HAP-1 (cell line): ENCODE results near the gene POLR2E.

Source experiments
- DNase-seq, 2 experiments: peaks; one replicate each; pipeline ENCODE4 v3.0.0-alpha.2; 2016 to 2020; ENCODE audit warnings: low spot score in 2 of 2
- H3K27me3 ChIP-seq: fragments of 250-450 bp; sonication (Bioruptor Pico); 2 replicates; pipeline ENCODE4 v1.5.1; 2020; ENCODE audit warnings: low read depth, mild to moderate bottlenecking, moderate library complexity
- H3K36me3 ChIP-seq: fragments of 250-450 bp; sonication (Bioruptor Pico); replicated peaks from 2 replicates; pipeline ENCODE4 v1.5.1; 2020; ENCODE audit warnings: mild to moderate bottlenecking
- H3K4me1 ChIP-seq: fragments of 250-450 bp; sonication (Bioruptor Pico); 2 replicates; pipeline ENCODE4 v1.5.1; 2020; ENCODE audit warnings: mild to moderate bottlenecking
- H3K4me3 ChIP-seq: fragments of 250-450 bp; sonication (Bioruptor Pico); 2 replicates; pipeline ENCODE4 v1.5.1; 2020; ENCODE audit warnings: mild to moderate bottlenecking, moderate library complexity
- H3K9me3 ChIP-seq: fragments of 250-450 bp; sonication (Bioruptor Pico); 2 replicates; pipeline ENCODE4 v1.5.1; 2020; ENCODE audit warnings: mild to moderate bottlenecking, moderate library complexity
- in situ Hi-C: fragments of 300-500 bp; cut with MboI; formaldehyde crosslinking; loops from 3 replicates; pipeline ENCODE4 v1.14.3; 2020; ENCODE audit warnings: low sequenced_read_pairs, inconsistent platforms, mixed read lengths

Gene POLR2E

DNA sequence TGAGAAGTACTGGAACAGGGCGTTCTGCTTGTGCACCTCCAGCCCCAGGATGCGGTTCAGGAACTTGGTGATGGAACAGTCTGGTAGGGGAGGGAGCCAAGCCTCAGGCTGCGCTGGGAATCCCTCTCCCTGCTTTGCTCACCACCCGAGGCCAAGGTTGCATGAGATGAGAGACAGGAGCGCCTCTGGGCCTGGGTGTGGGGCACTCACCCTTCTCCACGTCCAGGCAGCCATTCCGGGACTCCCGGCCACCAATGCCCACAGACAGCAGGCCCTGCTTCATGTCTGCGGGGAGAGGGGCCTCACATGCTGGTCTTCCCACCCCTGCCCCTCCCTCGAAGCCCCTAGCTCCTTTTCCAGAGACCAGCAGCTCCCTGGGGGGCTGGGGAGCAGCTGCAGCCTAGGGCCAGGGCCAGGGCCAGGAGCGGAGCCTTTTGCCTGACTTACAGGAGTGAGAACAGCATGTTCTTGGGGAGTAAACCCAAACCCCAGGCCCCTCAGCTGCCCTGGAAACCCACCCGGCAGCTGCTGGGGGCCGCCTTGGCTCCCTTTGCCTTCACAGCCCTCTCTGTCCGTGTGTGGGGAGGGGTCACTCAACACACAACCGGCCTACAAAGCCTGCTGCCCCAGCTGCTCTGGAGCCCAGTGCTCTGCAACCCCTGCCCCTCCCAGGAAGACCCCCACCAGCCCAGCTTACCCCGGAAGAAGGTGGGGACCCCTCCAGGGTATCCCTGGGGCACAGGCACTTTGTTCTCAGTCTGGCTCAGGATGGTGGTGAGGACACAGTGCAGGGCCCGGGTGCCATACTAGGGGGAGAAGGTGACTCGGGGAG, 15.8 kb upstream of the POLR2E start:
- H3K9me3 ChIP-seq, result no peaks in the 10 kb centered on the region
- H3K36me3 ChIP-seq, result peaks cover 48% of the 10 kb centered on the region
- no peaks in the 10 kb centered on the region for H3K27me3 ChIP-seq
- H3K4me3 ChIP-seq, result no peak overlapping the region
- in situ Hi-C loops, result no loop called here
- peaks cover 5% of the 10 kb centered on the region; the same call in 1 of the 2 replicates for H3K4me1 ChIP-seq
- no peak for DNase-seq

DNA sequence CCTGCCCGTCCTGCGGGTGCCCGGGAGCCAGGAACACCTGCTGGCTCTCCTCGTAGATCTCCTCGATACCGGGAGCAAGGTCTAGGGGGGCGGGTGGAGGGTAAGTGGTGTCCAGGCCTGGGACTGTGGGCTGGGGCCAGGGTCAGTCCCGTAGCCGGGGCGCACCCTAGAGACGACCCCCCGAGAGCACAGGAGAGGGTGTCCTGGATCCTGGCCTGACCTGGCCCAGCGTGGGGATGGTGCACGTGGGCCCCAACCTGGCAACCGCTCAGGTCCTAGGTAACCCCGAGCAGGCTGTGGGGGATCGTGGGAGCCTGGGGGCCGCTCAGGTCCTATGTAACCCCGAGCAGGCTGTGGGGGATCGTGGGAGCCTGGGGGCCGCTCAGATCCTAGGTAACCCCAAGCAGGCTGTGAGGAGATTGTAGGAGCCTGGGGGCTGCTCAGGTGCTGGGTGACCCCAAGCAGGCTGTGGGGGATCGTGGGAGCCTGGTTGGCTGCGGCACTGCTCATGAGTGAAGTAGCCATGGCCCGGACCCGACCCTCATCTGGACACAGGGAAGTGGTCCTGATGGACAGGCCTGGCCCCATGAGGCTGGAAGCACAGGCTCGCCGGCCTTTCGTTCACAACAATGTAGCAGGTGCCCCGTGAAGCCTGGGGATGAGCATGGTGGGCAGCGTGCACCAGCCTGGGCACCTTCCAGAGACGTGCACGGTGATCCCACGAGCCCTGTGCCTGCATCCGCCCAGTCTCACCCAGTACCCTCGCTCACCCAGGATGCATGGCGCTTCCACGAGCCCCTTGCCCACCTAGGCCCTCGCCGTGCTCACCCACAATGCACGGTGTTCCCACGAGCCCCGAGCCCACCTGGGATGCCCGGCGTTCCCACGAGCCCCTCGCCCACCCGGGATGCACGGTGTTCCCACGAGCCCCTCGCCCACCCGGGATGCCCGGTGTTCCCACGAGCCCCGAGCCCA, 14.8 kb upstream of the POLR2E start:
- Histone ChIP-seq H3K36me3 (peaks cover 48% of the 10 kb centered on the region), H3K4me1 (peaks cover 5% of the 10 kb centered on the region; the same call in 1 of the 2 replicates), H3K9me3 (no peaks in the 10 kb centered on the region), H3K4me3 (no peak overlapping the region), H3K27me3 (no peaks in the 10 kb centered on the region)
- no peak for DNase-seq
- in situ Hi-C loops, result loop anchor here (5.0 kb wide), 1 partner anchor 92 kb away; no protein-coding TSS in a partner anchor

- H3K36me3 ChIP-seq, result peaks cover 43% of the 10 kb centered on the region
- no peak for DNase-seq
Observed at GRCh38 chr19:1109032-1109551, 13.9 kb upstream of the POLR2E start.

GRCh38 chr19:1108291-1109031, 13.3 kb upstream of the POLR2E start:
- peaks cover under 1% of the 10 kb centered on the region; the same call in 1 of the 2 replicates for H3K4me1 ChIP-seq
- H3K4me3 ChIP-seq, result no peak overlapping the region
- peaks cover 37% of the 10 kb centered on the region for H3K36me3 ChIP-seq
- in situ Hi-C loops, result loop anchor here (5.0 kb wide), 1 partner anchor 94 kb away; no protein-coding TSS in a partner anchor
- no peaks in the 10 kb centered on the region for H3K9me3 ChIP-seq
- no peak for DNase-seq
- H3K27me3 ChIP-seq, result no peaks in the 10 kb centered on the region

More at GRCh38 chr19:1109032-1109551, 13.9 kb upstream of the POLR2E start:
- H3K9me3 ChIP-seq, result no peaks in the 10 kb centered on the region
- in situ Hi-C loops, result loop anchor here (5.0 kb wide), 1 partner anchor 93 kb away; no protein-coding TSS in a partner anchor
- H3K4me1 ChIP-seq, result peaks cover 5% of the 10 kb centered on the region; the same call in 1 of the 2 replicates
- H3K4me3 ChIP-seq, result no peak overlapping the region
- H3K27me3 ChIP-seq, result no peaks in the 10 kb centered on the region

GRCh38 chr19:1107661-1108261, 12.6 kb upstream of the POLR2E start:
- H3K4me3 ChIP-seq, result no peak overlapping the region
- H3K27me3 ChIP-seq, result no peaks in the 10 kb centered on the region
- in situ Hi-C loops, result loop anchor here (5.0 kb wide), 1 partner anchor 95 kb away; no protein-coding TSS in a partner anchor
- H3K9me3 ChIP-seq, result no peaks in the 10 kb centered on the region
- H3K36me3 ChIP-seq, result peaks cover 33% of the 10 kb centered on the region
- H3K4me1 ChIP-seq, result peaks cover 1% of the 10 kb centered on the region; the same call in 1 of the 2 replicates
- no peak for DNase-seq

GRCh38 chr19:1106841-1107660, 11.9 kb upstream of the POLR2E start:
- no peak for DNase-seq
- Histone ChIP-seq H3K4me1 (peaks cover 5% of the 10 kb centered on the region; the same call in 1 of the 2 replicates), H3K4me3 (no peak overlapping the region), H3K9me3 (no peaks in the 10 kb centered on the region), H3K36me3 (peaks cover 28% of the 10 kb centered on the region), H3K27me3 (no peaks in the 10 kb centered on the region)
- in situ Hi-C loops, result loop anchor here (5.0 kb wide), 1 partner anchor 95 kb away; no protein-coding TSS in a partner anchor

DNA sequence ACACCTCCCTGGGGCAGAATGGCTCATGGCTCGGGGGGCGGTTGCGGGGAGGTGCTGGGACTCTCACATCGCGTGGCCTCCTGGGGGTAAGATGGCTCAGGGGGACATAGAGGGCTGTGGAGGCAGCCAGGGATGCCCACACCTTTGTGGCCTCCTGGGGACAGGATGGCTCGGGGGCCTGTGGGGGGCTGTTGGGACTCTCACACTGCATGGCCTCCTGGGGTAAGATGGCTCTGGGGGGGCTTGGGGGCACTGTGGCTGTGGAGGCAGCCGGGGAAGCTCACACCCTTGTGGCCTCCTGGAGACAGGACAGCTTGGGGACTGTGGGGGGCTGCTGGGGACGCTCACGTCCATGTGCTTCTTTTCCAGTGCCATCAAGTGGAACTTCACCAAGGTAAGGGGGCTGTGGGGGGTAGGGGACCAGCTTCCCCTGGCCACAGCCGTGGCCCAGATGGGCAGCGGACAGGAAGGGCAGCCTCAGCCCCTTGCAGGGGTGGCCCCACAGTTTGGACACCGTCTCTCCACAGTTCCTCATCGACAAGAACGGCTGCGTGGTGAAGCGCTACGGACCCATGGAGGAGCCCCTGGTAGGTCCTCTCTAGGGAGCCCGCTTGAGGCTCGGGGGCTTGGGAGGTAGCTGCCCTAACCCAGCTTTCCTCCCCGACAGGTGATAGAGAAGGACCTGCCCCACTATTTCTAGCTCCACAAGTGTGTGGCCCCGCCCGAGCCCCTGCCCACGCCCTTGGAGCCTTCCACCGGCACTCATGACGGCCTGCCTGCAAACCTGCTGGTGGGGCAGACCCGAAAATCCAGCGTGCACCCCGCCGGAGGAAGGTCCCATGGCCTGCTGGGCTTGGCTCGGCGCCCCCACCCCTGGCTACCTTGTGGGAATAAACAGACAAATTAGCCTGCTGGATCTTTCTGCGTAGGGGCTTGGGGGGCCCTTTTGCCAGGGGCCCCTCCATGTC, 11.0 kb upstream of the POLR2E start:
- H3K36me3 ChIP-seq, result peaks cover 26% of the 10 kb centered on the region
- in situ Hi-C loops, result loop anchor here (5.0 kb wide), 1 partner anchor 96 kb away; no protein-coding TSS in a partner anchor
- DNase-seq, result no peak
- H3K27me3 ChIP-seq, result no peaks in the 10 kb centered on the region
- H3K9me3 ChIP-seq, result no peaks in the 10 kb centered on the region
- H3K4me1 ChIP-seq, result peaks cover 11% of the 10 kb centered on the region
- H3K4me3 ChIP-seq, result no peak overlapping the region

- Histone ChIP-seq H3K4me1 (peaks cover 11% of the 10 kb centered on the region), H3K4me3 (peak overlapping the region; percentile 64), H3K36me3 (peaks cover 26% of the 10 kb centered on the region), H3K9me3 (no peaks in the 10 kb centered on the region), H3K27me3 (no peaks in the 10 kb centered on the region)
- in situ Hi-C loops, result loop anchor here (5.0 kb wide), 1 partner anchor 97 kb away; no protein-coding TSS in a partner anchor
- peak in 1 of 2 experiments; percentile 56 for DNase-seq
Observed at GRCh38 chr19:1105008-1105872, 10.1 kb upstream of the POLR2E start.

- H3K4me1 ChIP-seq, result peaks cover 11% of the 10 kb centered on the region
- DNase-seq, result peak; percentile 39 to 84
- peak overlapping the region; percentile 64 for H3K4me3 ChIP-seq
- no peaks in the 10 kb centered on the region for H3K27me3 ChIP-seq
- peaks cover 26% of the 10 kb centered on the region for H3K36me3 ChIP-seq
- H3K9me3 ChIP-seq, result no peaks in the 10 kb centered on the region
- in situ Hi-C loops, result loop anchor here (5.0 kb wide), 1 partner anchor 98 kb away; no protein-coding TSS in a partner anchor
Observed at GRCh38 chr19:1104311-1105007, 9.3 kb upstream of the POLR2E start.
